ENCODE data around the gene ZNF532. TPM values are rescaled to one million over a fixed set of nuclear protein-coding genes. Genes with fewer than 3 reads are reported as not detected.

Gene ZNF532, protein sequence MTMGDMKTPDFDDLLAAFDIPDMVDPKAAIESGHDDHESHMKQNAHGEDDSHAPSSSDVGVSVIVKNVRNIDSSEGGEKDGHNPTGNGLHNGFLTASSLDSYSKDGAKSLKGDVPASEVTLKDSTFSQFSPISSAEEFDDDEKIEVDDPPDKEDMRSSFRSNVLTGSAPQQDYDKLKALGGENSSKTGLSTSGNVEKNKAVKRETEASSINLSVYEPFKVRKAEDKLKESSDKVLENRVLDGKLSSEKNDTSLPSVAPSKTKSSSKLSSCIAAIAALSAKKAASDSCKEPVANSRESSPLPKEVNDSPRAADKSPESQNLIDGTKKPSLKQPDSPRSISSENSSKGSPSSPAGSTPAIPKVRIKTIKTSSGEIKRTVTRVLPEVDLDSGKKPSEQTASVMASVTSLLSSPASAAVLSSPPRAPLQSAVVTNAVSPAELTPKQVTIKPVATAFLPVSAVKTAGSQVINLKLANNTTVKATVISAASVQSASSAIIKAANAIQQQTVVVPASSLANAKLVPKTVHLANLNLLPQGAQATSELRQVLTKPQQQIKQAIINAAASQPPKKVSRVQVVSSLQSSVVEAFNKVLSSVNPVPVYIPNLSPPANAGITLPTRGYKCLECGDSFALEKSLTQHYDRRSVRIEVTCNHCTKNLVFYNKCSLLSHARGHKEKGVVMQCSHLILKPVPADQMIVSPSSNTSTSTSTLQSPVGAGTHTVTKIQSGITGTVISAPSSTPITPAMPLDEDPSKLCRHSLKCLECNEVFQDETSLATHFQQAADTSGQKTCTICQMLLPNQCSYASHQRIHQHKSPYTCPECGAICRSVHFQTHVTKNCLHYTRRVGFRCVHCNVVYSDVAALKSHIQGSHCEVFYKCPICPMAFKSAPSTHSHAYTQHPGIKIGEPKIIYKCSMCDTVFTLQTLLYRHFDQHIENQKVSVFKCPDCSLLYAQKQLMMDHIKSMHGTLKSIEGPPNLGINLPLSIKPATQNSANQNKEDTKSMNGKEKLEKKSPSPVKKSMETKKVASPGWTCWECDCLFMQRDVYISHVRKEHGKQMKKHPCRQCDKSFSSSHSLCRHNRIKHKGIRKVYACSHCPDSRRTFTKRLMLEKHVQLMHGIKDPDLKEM (N-terminal part only)
- total RNA-seq (ENCODE audit: low replicate concordance) = 39.8 and 44.5 TPM in 2 replicates

DNA sequence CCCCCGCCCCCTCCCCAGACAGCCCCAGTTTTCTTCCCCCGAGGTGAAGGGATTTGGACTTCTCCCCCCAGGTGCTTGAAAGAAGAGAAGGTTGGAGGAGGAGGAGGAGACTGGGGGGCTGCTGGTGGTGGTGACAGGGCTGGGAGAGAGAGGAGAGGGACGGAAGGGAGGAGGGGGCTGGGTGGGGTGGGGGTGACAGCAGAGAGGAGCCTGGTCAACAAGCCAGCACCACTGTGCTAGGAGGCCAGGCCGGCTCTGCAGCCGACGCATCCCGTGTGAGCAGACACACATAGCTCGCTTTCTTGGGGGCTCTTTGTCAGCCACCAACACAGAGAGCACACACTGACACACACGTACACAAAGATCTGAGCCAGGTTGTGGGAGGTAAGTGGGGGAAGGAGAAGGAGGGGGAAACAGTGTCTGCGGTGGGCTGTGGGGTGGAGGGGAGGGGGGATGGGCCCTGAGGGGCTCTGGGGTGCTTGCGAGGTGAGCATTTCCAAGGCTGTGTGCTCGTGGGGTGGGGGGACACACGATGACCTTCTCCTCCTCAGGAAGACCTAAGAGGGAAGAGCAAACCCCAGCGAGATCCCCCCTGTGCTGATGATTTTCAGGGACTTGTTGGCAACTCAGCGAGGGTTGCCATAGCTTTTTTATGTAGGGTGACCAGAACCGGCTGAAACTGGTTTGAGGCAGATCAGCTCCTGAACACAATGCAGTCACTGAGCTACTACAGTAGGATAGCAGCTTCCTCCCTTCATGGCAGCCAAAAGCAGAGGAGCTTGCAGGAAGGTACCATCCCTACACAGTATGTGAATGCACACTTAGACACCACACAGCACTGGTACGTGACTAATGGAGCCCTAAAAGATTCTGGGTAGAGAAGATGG, at the start of gene ZNF532:
Gene ZNF532, plus strand, starts transcription at position 732 of the 887 bp plus-strand sequence. CDS start 53,411 bp downstream, outside the sequence.

Other genes starting within 250 kb of the ZNF532 start
- gene ALPK2, start 235.8 kb upstream of the ZNF532 start, total RNA-seq (ENCODE audit: low replicate concordance) = 5.0 and 7.7 TPM in 2 replicates
- 8.4 and 17.1 TPM in 2 replicates for gene MALT1, start 193.4 kb upstream of the ZNF532 start, total RNA-seq (ENCODE audit: low replicate concordance)